ENCODE measurements around the gene IL17RD. TPM values are rescaled to one million over a fixed set of nuclear protein-coding genes. Genes with fewer than 3 reads are reported as not detected.

IL17RD gene
- total RNA-seq, 1 experiment from 2014 or later = 3.1 TPM

GRCh38 chr3:57116501-57116900 lies 48.7 kb downstream of the IL17RD start:
- CTCF ChIA-PET = interaction anchor here (0.6 kb wide), 1 partner anchor 439 kb away, joined by 4 read pairs; the partner anchor contains the start of gene PDE12

GRCh38 chr3:57112206-57112605 lies 52.9 kb downstream of the IL17RD start:
- H3K36me3 ChIP-seq (ENCODE audit: control insufficient read depth, insufficient read depth, low read length) = no peaks in the 10 kb centered on the region
- CTCF ChIA-PET = no interaction called here
- DNase-seq = peak in 1 of 2 experiments; percentile 22
- intact Hi-C loops (cut with micrococcal nuclease; ENCODE audit: unreplicated experiment) = no loop called here
- no peak overlapping the region for H3K4me3 ChIP-seq (ENCODE audit: low read depth, low read length)
- TF ChIP-seq CTCF (IDR thresholded peaks at IDR 0.05; ENCODE audit: insufficient read depth in 1 of 2, low read depth in 1 of 2, low read length in 1 of 2, severe bottlenecking in 1 of 2, unreplicated experiment in 1 of 2) = peak in 1 of 2 experiments; percentile 27
- no peaks in the 10 kb centered on the region for H3K27me3 Mint-ChIP-seq (ENCODE audit: insufficient read depth, unreplicated experiment)
- POLR2A ChIA-PET = no interaction called here
- no peaks in the 10 kb centered on the region for H3K4me1 Mint-ChIP-seq (ENCODE audit: low read depth, unreplicated experiment)
- H3K4me3 Mint-ChIP-seq (ENCODE audit: unreplicated experiment) = no peak overlapping the region
- H3K27me3 ChIP-seq (replicated peaks; ENCODE audit: control insufficient read depth, insufficient read depth, low read length) = no peaks in the 10 kb centered on the region
- H3K9me3 ChIP-seq = no peaks in the 10 kb centered on the region
- no peaks in the 10 kb centered on the region for H3K36me3 Mint-ChIP-seq (ENCODE audit: insufficient read depth, unreplicated experiment)
- no TSS peak for BruUV-seq (replicated peaks)
- H3K4me1 ChIP-seq = peaks cover 6% of the 10 kb centered on the region; the same call in 1 of the 2 replicates
- no peak overlapping the region for H3K27ac Mint-ChIP-seq (ENCODE audit: unreplicated experiment)
- no peaks in the 10 kb centered on the region for H3K9me3 Mint-ChIP-seq (ENCODE audit: unreplicated experiment)

More at GRCh38 chr3:57116501-57116900, 48.7 kb downstream of the IL17RD start:
- no peak overlapping the region for H3K4me3 ChIP-seq (ENCODE audit: low read depth, low read length)
- POLR2A ChIA-PET = interaction anchor here (0.7 kb wide), 1 partner anchor 43 kb away, joined by 7 read pairs; no protein-coding TSS in a partner anchor
- Mint-ChIP-seq H3K4me1 (ENCODE audit: low read depth, unreplicated experiment) (no peaks in the 10 kb centered on the region), H3K9me3 (ENCODE audit: unreplicated experiment) (no peaks in the 10 kb centered on the region), H3K27me3 (ENCODE audit: insufficient read depth, unreplicated experiment) (no peaks in the 10 kb centered on the region), H3K27ac (ENCODE audit: unreplicated experiment) (no peak overlapping the region), H3K4me3 (ENCODE audit: unreplicated experiment) (no peak overlapping the region), H3K36me3 (ENCODE audit: insufficient read depth, unreplicated experiment) (no peaks in the 10 kb centered on the region)
- no peaks in the 10 kb centered on the region for H3K27me3 ChIP-seq (replicated peaks; ENCODE audit: control insufficient read depth, insufficient read depth, low read length)
- no TSS peak for BruUV-seq (replicated peaks)
- TF ChIP-seq CTCF (IDR thresholded peaks at IDR 0.05; ENCODE audit: insufficient read depth in 1 of 2, low read depth in 1 of 2, low read length in 1 of 2, severe bottlenecking in 1 of 2, unreplicated experiment in 1 of 2) = no peak
- no peaks in the 10 kb centered on the region for H3K36me3 ChIP-seq (ENCODE audit: control insufficient read depth, insufficient read depth, low read length)
- H3K9me3 ChIP-seq = no peaks in the 10 kb centered on the region
- no peaks in the 10 kb centered on the region for H3K4me1 ChIP-seq
- DNase-seq = no peak
- intact Hi-C loops (cut with micrococcal nuclease; ENCODE audit: unreplicated experiment) = no loop called here

- CTCF ChIA-PET = no interaction called here
- no peak overlapping the region for H3K4me3 ChIP-seq (ENCODE audit: low read depth, low read length)
- POLR2A ChIA-PET = no interaction called here
- H3K4me1 ChIP-seq = peaks cover 6% of the 10 kb centered on the region; the same call in 1 of the 2 replicates
- Mint-ChIP-seq H3K36me3 (ENCODE audit: insufficient read depth, unreplicated experiment) (no peaks in the 10 kb centered on the region), H3K9me3 (ENCODE audit: unreplicated experiment) (no peaks in the 10 kb centered on the region), H3K27ac (ENCODE audit: unreplicated experiment) (no peak overlapping the region), H3K4me1 (ENCODE audit: low read depth, unreplicated experiment) (no peaks in the 10 kb centered on the region), H3K27me3 (ENCODE audit: insufficient read depth, unreplicated experiment) (no peaks in the 10 kb centered on the region), H3K4me3 (ENCODE audit: unreplicated experiment) (no peak overlapping the region)
- DNase-seq = no peak
- BruUV-seq (replicated peaks) = no TSS peak
- H3K27me3 ChIP-seq (replicated peaks; ENCODE audit: control insufficient read depth, insufficient read depth, low read length) = no peaks in the 10 kb centered on the region
- H3K36me3 ChIP-seq (ENCODE audit: control insufficient read depth, insufficient read depth, low read length) = no peaks in the 10 kb centered on the region
- intact Hi-C loops (cut with micrococcal nuclease; ENCODE audit: unreplicated experiment) = no loop called here
- H3K9me3 ChIP-seq = no peaks in the 10 kb centered on the region
- TF ChIP-seq CTCF (IDR thresholded peaks at IDR 0.05; ENCODE audit: insufficient read depth in 1 of 2, low read depth in 1 of 2, low read length in 1 of 2, severe bottlenecking in 1 of 2, unreplicated experiment in 1 of 2) = no peak
These were observed 54.4 kb downstream of the IL17RD start for GRCh38 chr3:57110798-57111197.

Data from Caco-2 (cell line).